ENCODE results near the gene AOPEP. TPM values are rescaled to one million over a fixed set of nuclear protein-coding genes. Genes with fewer than 3 reads are reported as not detected.

The AOPEP gene
- total RNA-seq, 1 donor from 2014 or later, result 75.3 TPM

DNA sequence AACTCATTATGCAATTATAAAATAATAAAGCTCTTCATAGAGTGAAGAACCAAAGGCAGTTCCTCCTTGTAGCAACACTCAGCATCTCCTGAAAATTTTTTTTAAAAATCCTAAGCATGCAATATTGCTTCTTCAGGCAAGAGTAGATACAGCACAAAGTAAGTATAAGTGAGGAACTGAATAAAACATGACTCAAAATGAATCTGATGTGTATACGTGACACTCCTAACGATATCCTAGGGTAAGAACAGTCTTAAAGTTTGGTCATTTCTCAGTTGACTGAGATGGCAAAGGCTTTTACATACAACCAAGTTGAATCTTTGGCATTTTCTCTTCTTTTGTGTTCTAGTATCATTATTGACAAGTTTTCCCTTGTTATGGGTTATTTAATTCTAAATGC lies 41.1 kb upstream of the AOPEP start:
- Mint-ChIP-seq H3K27me3 (ENCODE audit: low read depth, unreplicated experiment) (no peaks in the 10 kb centered on the region), H3K36me3 (ENCODE audit: low read depth, unreplicated experiment) (peaks cover 2% of the 10 kb centered on the region), H3K4me3 (ENCODE audit: unreplicated experiment) (no peak overlapping the region), H3K4me1 (ENCODE audit: low read depth, unreplicated experiment) (peaks cover 7% of the 10 kb centered on the region), H3K9me3 (ENCODE audit: unreplicated experiment) (peaks cover 2% of the 10 kb centered on the region), H3K27ac (ENCODE audit: unreplicated experiment) (no peak overlapping the region)
- FAIRE-seq (no peak), DNase-seq (ENCODE audit: low read depth) (no peak)
- Histone ChIP-seq H3K4me1 (ENCODE audit: insufficient read depth, low read length) (no peaks in the 10 kb centered on the region), H3K79me2 (ENCODE audit: insufficient read depth, low read length) (no peaks in the 10 kb centered on the region), H3K4me3 (ENCODE audit: insufficient read depth, low read depth, low read length) (no peak overlapping the region), H3K36me3 (ENCODE audit: insufficient read depth, low read length) (no peaks in the 10 kb centered on the region), H3K4me2 (ENCODE audit: low read length) (no peak overlapping the region), H3K27ac (ENCODE audit: low read depth, low read length) (no peak overlapping the region), H3K9ac (ENCODE audit: low read length) (no peak overlapping the region), H4K20me1 (ENCODE audit: insufficient read depth, low read length) (no peaks in the 10 kb centered on the region), H3K27me3 (ENCODE audit: insufficient read depth, low read length) (peaks cover 2% of the 10 kb centered on the region), H2AFZ (ENCODE audit: low read depth, low read length) (no peak overlapping the region), H3K9me3 (ENCODE audit: insufficient read depth, low read depth, low read length) (no peaks in the 10 kb centered on the region)
- TF ChIP-seq EZH2 (IDR thresholded peaks at IDR 0.05; ENCODE audit: insufficient read depth, low read length), result no peak
- TF ChIP-seq, protein P1, sequence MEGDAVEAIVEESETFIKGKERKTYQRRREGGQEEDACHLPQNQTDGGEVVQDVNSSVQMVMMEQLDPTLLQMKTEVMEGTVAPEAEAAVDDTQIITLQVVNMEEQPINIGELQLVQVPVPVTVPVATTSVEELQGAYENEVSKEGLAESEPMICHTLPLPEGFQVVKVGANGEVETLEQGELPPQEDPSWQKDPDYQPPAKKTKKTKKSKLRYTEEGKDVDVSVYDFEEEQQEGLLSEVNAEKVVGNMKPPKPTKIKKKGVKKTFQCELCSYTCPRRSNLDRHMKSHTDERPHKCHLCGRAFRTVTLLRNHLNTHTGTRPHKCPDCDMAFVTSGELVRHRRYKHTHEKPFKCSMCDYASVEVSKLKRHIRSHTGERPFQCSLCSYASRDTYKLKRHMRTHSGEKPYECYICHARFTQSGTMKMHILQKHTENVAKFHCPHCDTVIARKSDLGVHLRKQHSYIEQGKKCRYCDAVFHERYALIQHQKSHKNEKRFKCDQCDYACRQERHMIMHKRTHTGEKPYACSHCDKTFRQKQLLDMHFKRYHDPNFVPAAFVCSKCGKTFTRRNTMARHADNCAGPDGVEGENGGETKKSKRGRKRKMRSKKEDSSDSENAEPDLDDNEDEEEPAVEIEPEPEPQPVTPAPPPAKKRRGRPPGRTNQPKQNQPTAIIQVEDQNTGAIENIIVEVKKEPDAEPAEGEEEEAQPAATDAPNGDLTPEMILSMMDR (IDR thresholded peaks at IDR 0.05; ENCODE audit: insufficient read depth, low read depth, low read length), result no peak

DNA sequence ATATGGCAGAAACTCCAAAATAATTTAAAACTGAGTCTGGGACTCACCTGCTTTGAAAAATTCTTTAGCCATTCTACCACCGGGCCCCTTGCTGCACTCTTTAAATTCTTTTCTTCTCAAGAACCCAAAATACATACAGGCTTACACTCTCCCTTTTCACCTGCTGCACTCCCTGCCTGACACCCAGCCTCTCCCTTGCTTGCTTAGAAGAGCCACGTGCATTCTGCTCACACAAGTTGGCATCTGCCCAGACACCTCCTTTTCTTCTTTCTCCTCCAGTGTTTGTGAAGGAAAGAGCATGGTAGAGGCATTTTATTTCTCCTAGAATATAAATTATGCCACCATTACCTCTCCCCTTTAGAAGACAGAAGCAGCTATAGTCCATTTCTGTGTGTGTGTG lies 39.0 kb upstream of the AOPEP start:
- Histone ChIP-seq H3K4me1 (ENCODE audit: insufficient read depth, low read length) (no peaks in the 10 kb centered on the region), H3K27ac (ENCODE audit: low read depth, low read length) (no peak overlapping the region), H3K27me3 (ENCODE audit: insufficient read depth, low read length) (peaks cover 4% of the 10 kb centered on the region), H3K9me3 (ENCODE audit: insufficient read depth, low read depth, low read length) (no peaks in the 10 kb centered on the region), H2AFZ (ENCODE audit: low read depth, low read length) (no peak overlapping the region), H3K4me2 (ENCODE audit: low read length) (no peak overlapping the region), H3K9ac (ENCODE audit: low read length) (no peak overlapping the region), H3K4me3 (ENCODE audit: insufficient read depth, low read depth, low read length) (no peak overlapping the region), H4K20me1 (ENCODE audit: insufficient read depth, low read length) (no peaks in the 10 kb centered on the region), H3K36me3 (ENCODE audit: insufficient read depth, low read length) (no peaks in the 10 kb centered on the region), H3K79me2 (ENCODE audit: insufficient read depth, low read length) (no peaks in the 10 kb centered on the region)
- Mint-ChIP-seq H3K36me3 (ENCODE audit: low read depth, unreplicated experiment) (peaks cover 2% of the 10 kb centered on the region), H3K4me3 (ENCODE audit: unreplicated experiment) (no peak overlapping the region), H3K9me3 (ENCODE audit: unreplicated experiment) (peaks cover 5% of the 10 kb centered on the region), H3K27me3 (ENCODE audit: low read depth, unreplicated experiment) (peaks cover 1% of the 10 kb centered on the region), H3K27ac (ENCODE audit: unreplicated experiment) (no peak overlapping the region), H3K4me1 (ENCODE audit: low read depth, unreplicated experiment) (no peaks in the 10 kb centered on the region)
- FAIRE-seq (no peak), DNase-seq (ENCODE audit: low read depth) (no peak)
- TF ChIP-seq, protein P1 (IDR thresholded peaks at IDR 0.05; ENCODE audit: insufficient read depth, low read depth, low read length), result no peak
- no peak for TF ChIP-seq EZH2 (IDR thresholded peaks at IDR 0.05; ENCODE audit: insufficient read depth, low read length)

DNA sequence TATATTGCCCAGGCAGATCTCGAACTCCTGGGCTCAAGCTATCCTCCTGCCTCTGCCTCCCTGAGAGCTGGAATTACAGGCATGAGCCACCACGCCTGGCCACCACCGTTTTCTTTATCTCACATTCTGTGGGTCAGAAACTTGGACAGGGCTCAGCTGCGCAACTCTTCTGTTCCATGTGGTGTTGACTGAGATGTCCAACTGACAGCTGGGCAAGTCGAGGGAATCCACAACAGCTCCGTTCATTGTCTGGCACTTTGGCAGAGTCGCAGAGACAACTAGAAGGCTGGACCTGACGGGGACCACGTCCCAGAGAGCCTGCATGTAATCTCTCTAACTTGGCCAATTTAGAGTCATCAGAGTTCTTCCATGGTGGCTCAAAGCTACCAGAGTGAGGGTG lies 36.2 kb upstream of the AOPEP start:
- peaks cover 7% of the 10 kb centered on the region for H3K4me1 Mint-ChIP-seq (ENCODE audit: low read depth, unreplicated experiment)
- FAIRE-seq, result no peak
- TF ChIP-seq, protein P1 (IDR thresholded peaks at IDR 0.05; ENCODE audit: insufficient read depth, low read depth, low read length), result no peak
- TF ChIP-seq EZH2 (IDR thresholded peaks at IDR 0.05; ENCODE audit: insufficient read depth, low read length), result no peak

More for the DNA sequence above, 36.2 kb upstream of the AOPEP start:
- Mint-ChIP-seq H3K9me3 (ENCODE audit: unreplicated experiment) (peaks cover 5% of the 10 kb centered on the region), H3K36me3 (ENCODE audit: low read depth, unreplicated experiment) (peaks cover 2% of the 10 kb centered on the region), H3K4me3 (ENCODE audit: unreplicated experiment) (no peak overlapping the region), H3K27ac (ENCODE audit: unreplicated experiment) (no peak overlapping the region), H3K27me3 (ENCODE audit: low read depth, unreplicated experiment) (peaks cover 1% of the 10 kb centered on the region)
- Histone ChIP-seq H3K4me3 (ENCODE audit: insufficient read depth, low read depth, low read length) (no peak overlapping the region), H2AFZ (ENCODE audit: low read depth, low read length) (no peak overlapping the region), H3K36me3 (ENCODE audit: insufficient read depth, low read length) (no peaks in the 10 kb centered on the region), H3K27ac (ENCODE audit: low read depth, low read length) (no peak overlapping the region), H3K4me2 (ENCODE audit: low read length) (no peak overlapping the region), H3K4me1 (ENCODE audit: insufficient read depth, low read length) (no peaks in the 10 kb centered on the region), H3K9me3 (ENCODE audit: insufficient read depth, low read depth, low read length) (no peaks in the 10 kb centered on the region), H4K20me1 (ENCODE audit: insufficient read depth, low read length) (no peaks in the 10 kb centered on the region), H3K79me2 (ENCODE audit: insufficient read depth, low read length) (no peaks in the 10 kb centered on the region), H3K27me3 (ENCODE audit: insufficient read depth, low read length) (peaks cover 4% of the 10 kb centered on the region), H3K9ac (ENCODE audit: low read length) (no peak overlapping the region)
- DNase-seq (ENCODE audit: low read depth), result no peak

Measured in astrocyte (in vitro differentiated cells and primary cell).